Smooth muscle cell (in vitro differentiated cells): ENCODE results near the gene ZIC2. TPM values are rescaled to one million over a fixed set of nuclear protein-coding genes. Genes with fewer than 3 reads are reported as not detected.

ENCODE experiments used
- DNase-seq: peaks from one replicate; lab custom pipeline; 2025; ENCODE audit not compliant: unreplicated experiment; lab: John Stamatoyannopoulos, UW
- H2AFZ ChIP-seq: fragments of 200-600 bp; sonication (generic); 2 replicates; pipeline ENCODE4 v1.6.0; 2016; ENCODE audit warnings: antibody characterized with exemption, low read depth, mild to moderate bottlenecking
- H3F3A ChIP-seq: fragments of 200-600 bp; sonication (generic); 2 replicates; pipeline ENCODE4 v1.6.0; 2017; ENCODE audit warnings: antibody characterized with exemption, low read depth
- H3K27ac ChIP-seq: fragments of 200-600 bp; sonication (generic); 2 replicates; pipeline ENCODE4 v1.5.1; 2016; ENCODE audit warnings: low read depth, mild to moderate bottlenecking
- H3K27me3 ChIP-seq: fragments of 200-600 bp; sonication (generic); 2 replicates; pipeline ENCODE4 v1.6.1; 2016; ENCODE audit warnings: low read depth, mild to moderate bottlenecking
- H3K36me3 ChIP-seq: fragments of 200-600 bp; sonication (generic); 2 replicates; pipeline ENCODE4 v1.5.1; 2016; ENCODE audit warnings: low read depth
- H3K4me1 ChIP-seq: fragments of 200-600 bp; sonication (generic); 2 replicates; pipeline ENCODE4 v1.5.1; 2016; ENCODE audit warnings: low read depth
- H3K4me2 ChIP-seq: fragments of 200-600 bp; sonication (generic); 2 replicates; pipeline ENCODE4 v1.6.0; 2016; ENCODE audit warnings: mild to moderate bottlenecking
- H3K4me3 ChIP-seq: fragments of 200-600 bp; sonication (generic); 2 replicates; pipeline ENCODE4 v1.5.1; 2016; ENCODE audit warnings: mild to moderate bottlenecking
- H3K79me2 ChIP-seq: fragments of 200-600 bp; sonication (generic); 2 replicates; pipeline ENCODE4 v1.6.0; 2016; ENCODE audit warnings: low read depth, mild to moderate bottlenecking
- H3K9ac ChIP-seq: fragments of 200-600 bp; sonication (generic); 2 replicates; pipeline ENCODE4 v1.6.0; 2016; ENCODE audit warnings: low read depth
- H3K9me3 ChIP-seq: fragments of 200-600 bp; sonication (generic); replicated peaks from 2 replicates; pipeline ENCODE4 v1.5.1; 2016; ENCODE audit warnings: low read depth
- H4K20me1 ChIP-seq: fragments of 200-600 bp; sonication (generic); 2 replicates; pipeline ENCODE4 v1.6.0; 2016; ENCODE audit warnings: low read depth
- CTCF ChIP-seq: fragments of 200-600 bp; sonication (generic); IDR thresholded peaks from 2 replicates; pipeline ENCODE4 v1.5.1; 2017; ENCODE audit warnings: borderline replicate concordance, mild to moderate bottlenecking, antibody characterized with exemption; ENCODE audit not compliant: insufficient read depth, poor library complexity, severe bottlenecking
- WGBS: methylation state at CpG from one replicate; pipeline ENCODE4 v1.1.7; 2016; ENCODE audit warnings: low lambda C conversion rate; 5-methylcytosine and 5-hydroxymethylcytosine counted together
- polyA plus RNA-seq: library from polyadenylated mRNA; unstranded; fragments of >200 nt; fragmentation: Nextera tagmentation; extraction: Ambion mirVana; gene quantifications from 2 replicates; pipeline ENCODE4 v1.2.1, GENCODE V29; 2016
- total RNA-seq: library from RNA; depleted of rRNA; stranded (reverse); fragments of >200 nt; gene quantifications from 2 replicates; pipeline ENCODE4 v1.2.3, GENCODE V29; 2014

Gene ZIC2
- total and polyA plus RNA-seq, 2 experiments from 2014 or later, result not detected

- no peak overlapping the region for H2AFZ ChIP-seq
Measured at GRCh38 chr13:99982731-99983498, 1.3 kb downstream of the ZIC2 start.

GRCh38 chr13:99983499-99984401 is 2.2 kb downstream of the ZIC2 start:
- WGBS, result 1% methylated on average over 42 of the region's 42 CpGs
- TF ChIP-seq CTCF, result no peak
- no peak overlapping the region for H3K9ac ChIP-seq
- no peaks in the 10 kb centered on the region for H3K9me3 ChIP-seq
- peaks cover 18% of the 10 kb centered on the region for H3K4me1 ChIP-seq
- peaks cover 6% of the 10 kb centered on the region for H4K20me1 ChIP-seq
- H3F3A ChIP-seq, result no peaks in the 10 kb centered on the region
- H3K79me2 ChIP-seq, result no peaks in the 10 kb centered on the region
- DNase-seq, result no peak
- H3K27me3 ChIP-seq, result peaks cover 99% of the 10 kb centered on the region
- no peak overlapping the region for H3K27ac ChIP-seq
- no peak overlapping the region for H3K4me3 ChIP-seq
- no peak overlapping the region for H3K4me2 ChIP-seq
- no peak overlapping the region for H2AFZ ChIP-seq
- no peaks in the 10 kb centered on the region for H3K36me3 ChIP-seq

More at GRCh38 chr13:99982731-99983498, 1.3 kb downstream of the ZIC2 start:
- peaks cover 6% of the 10 kb centered on the region for H4K20me1 ChIP-seq
- no peak overlapping the region for H3K4me2 ChIP-seq
- no peaks in the 10 kb centered on the region for H3F3A ChIP-seq
- peaks cover 18% of the 10 kb centered on the region for H3K4me1 ChIP-seq
- no peak overlapping the region for H3K9ac ChIP-seq
- H3K27me3 ChIP-seq, result peaks cover 99% of the 10 kb centered on the region
- H3K27ac ChIP-seq, result no peak overlapping the region
- no peak overlapping the region for H3K4me3 ChIP-seq
- H3K36me3 ChIP-seq, result no peaks in the 10 kb centered on the region
- no peak for DNase-seq
- WGBS, result 2% methylated on average over 48 of the region's 48 CpGs
- TF ChIP-seq CTCF, result no peak
- H3K79me2 ChIP-seq, result no peaks in the 10 kb centered on the region
- H3K9me3 ChIP-seq, result no peaks in the 10 kb centered on the region

- H3K4me1 ChIP-seq, result peaks cover 24% of the 10 kb centered on the region
- no peak overlapping the region for H2AFZ ChIP-seq
- no peak for TF ChIP-seq CTCF
- peaks cover 99% of the 10 kb centered on the region for H3K27me3 ChIP-seq
- 1% methylated on average over 37 of the region's 44 CpGs for WGBS
- DNase-seq, result no peak
- H3K4me2 ChIP-seq, result no peak overlapping the region
- H3K4me3 ChIP-seq, result no peak overlapping the region
- no peaks in the 10 kb centered on the region for H3K79me2 ChIP-seq
- no peak overlapping the region for H3K9ac ChIP-seq
- H3K27ac ChIP-seq, result no peak overlapping the region
- no peaks in the 10 kb centered on the region for H3K36me3 ChIP-seq
- H3F3A ChIP-seq, result no peaks in the 10 kb centered on the region
- H4K20me1 ChIP-seq, result no peaks in the 10 kb centered on the region
- H3K9me3 ChIP-seq, result no peaks in the 10 kb centered on the region
Measured at GRCh38 chr13:99984461-99985240, 3.1 kb downstream of the ZIC2 start.
